ENCODE results near the gene CCDC117.
"Not testable (repeated sequence)": the region's sequence is repeated elsewhere in the genome, so short reads cannot be mapped to it uniquely, and the experiment has no call there.

Gene CCDC117

GRCh38 chr22:28762000-28762399, 10.5 kb upstream of the CCDC117 start:
- not testable (repeated sequence) for H2BK15ac ChIP-seq (ENCODE audit: low read depth, poor library complexity, severe bottlenecking); H2AK5ac ChIP-seq (ENCODE audit: low read length, severe bottlenecking); H3K27me3 ChIP-seq (ENCODE audit: control insufficient read depth in 1 of 2, insufficient read depth in 1 of 2, low read length in 2 of 2); DNase-seq; H3K4ac ChIP-seq (ENCODE audit: low read depth in 1 of 2, low read length in 2 of 2); H3K23ac ChIP-seq (ENCODE audit: low read length in 2 of 2); H3K14ac ChIP-seq (ENCODE audit: low read length in 2 of 2); H3K18ac ChIP-seq (ENCODE audit: low read depth in 1 of 2, low read length in 2 of 2); H3K4me3 ChIP-seq (ENCODE audit: insufficient read depth in 1 of 2, low read depth in 1 of 2, low read length in 2 of 2); H3K9me3 ChIP-seq (ENCODE audit: control insufficient read depth, low read length); H2BK120ac ChIP-seq (ENCODE audit: low read depth, low read length); H3K9ac ChIP-seq (ENCODE audit: low read length); H4K91ac ChIP-seq (ENCODE audit: low read length); H3K27ac ChIP-seq (ENCODE audit: low read length, poor library complexity, severe bottlenecking); H3K4me2 ChIP-seq (ENCODE audit: low read length, poor library complexity, severe bottlenecking); H3K36me3 ChIP-seq (ENCODE audit: control insufficient read depth in 1 of 2, insufficient read depth in 2 of 2, low read depth in 1 of 2, low read length in 2 of 2); H2AFZ ChIP-seq (ENCODE audit: low read depth, low read length); H2BK12ac ChIP-seq (ENCODE audit: low read length in 2 of 2); H4K8ac ChIP-seq (ENCODE audit: low read length); H2BK5ac ChIP-seq (ENCODE audit: low read depth, low read length, poor library complexity, severe bottlenecking); H3K79me1 ChIP-seq (replicated peaks; ENCODE audit: low read length, poor library complexity, severe bottlenecking); H3K4me1 ChIP-seq (ENCODE audit: control insufficient read depth, insufficient read depth, low read depth, low read length)
- WGBS = 89% methylated on average over 4 of the region's 4 CpGs

GRCh38 chr22:28766628-28767027, 5.9 kb upstream of the CCDC117 start:
- Histone ChIP-seq H3K79me1 (replicated peaks; ENCODE audit: low read length, poor library complexity, severe bottlenecking) (no peaks in the 10 kb centered on the region), H3K4me3 (ENCODE audit: insufficient read depth in 1 of 2, low read depth in 1 of 2, low read length in 2 of 2) (no peak overlapping the region), H2AFZ (ENCODE audit: low read depth, low read length) (no peak overlapping the region), H3K27me3 (ENCODE audit: control insufficient read depth in 1 of 2, insufficient read depth in 1 of 2, low read length in 2 of 2) (no peaks in the 10 kb centered on the region), H4K8ac (ENCODE audit: low read length) (no peak overlapping the region), H3K18ac (ENCODE audit: low read depth in 1 of 2, low read length in 2 of 2) (no peak overlapping the region), H3K14ac (ENCODE audit: low read length in 2 of 2) (no peak overlapping the region), H3K27ac (ENCODE audit: low read length, poor library complexity, severe bottlenecking) (no peak overlapping the region), H3K9me3 (ENCODE audit: control insufficient read depth, low read length) (no peaks in the 10 kb centered on the region), H2BK15ac (ENCODE audit: low read depth, poor library complexity, severe bottlenecking) (no peak overlapping the region), H3K4me1 (ENCODE audit: control insufficient read depth, insufficient read depth, low read depth, low read length) (no peaks in the 10 kb centered on the region), H2BK120ac (ENCODE audit: low read depth, low read length) (no peak overlapping the region), H2BK12ac (ENCODE audit: low read length in 2 of 2) (no peak overlapping the region), H2AK5ac (ENCODE audit: low read length, severe bottlenecking) (no peak overlapping the region), H3K4me2 (ENCODE audit: low read length, poor library complexity, severe bottlenecking) (no peak overlapping the region), H3K4ac (ENCODE audit: low read depth in 1 of 2, low read length in 2 of 2) (no peak overlapping the region), H2BK5ac (ENCODE audit: low read depth, low read length, poor library complexity, severe bottlenecking) (no peak overlapping the region), H4K91ac (ENCODE audit: low read length) (no peak overlapping the region), H3K9ac (ENCODE audit: low read length) (no peak overlapping the region), H3K23ac (ENCODE audit: low read length in 2 of 2) (no peak overlapping the region), H3K36me3 (ENCODE audit: control insufficient read depth in 1 of 2, insufficient read depth in 2 of 2, low read depth in 1 of 2, low read length in 2 of 2) (no peaks in the 10 kb centered on the region)
- WGBS = 92% methylated on average over 3 of the region's 3 CpGs
- no peak for DNase-seq

- WGBS = 86% methylated on average over 6 of the region's 6 CpGs
- Histone ChIP-seq H3K4me1 (ENCODE audit: control insufficient read depth, insufficient read depth, low read depth, low read length) (peaks cover 1% of the 10 kb centered on the region), H4K91ac (ENCODE audit: low read length) (no peak overlapping the region), H2AFZ (ENCODE audit: low read depth, low read length) (no peak overlapping the region), H3K79me1 (replicated peaks; ENCODE audit: low read length, poor library complexity, severe bottlenecking) (no peaks in the 10 kb centered on the region), H4K8ac (ENCODE audit: low read length) (no peak overlapping the region), H3K4me3 (ENCODE audit: insufficient read depth in 1 of 2, low read depth in 1 of 2, low read length in 2 of 2) (no peak overlapping the region), H3K27ac (ENCODE audit: low read length, poor library complexity, severe bottlenecking) (no peak overlapping the region), H2AK5ac (ENCODE audit: low read length, severe bottlenecking) (no peak overlapping the region), H2BK12ac (ENCODE audit: low read length in 2 of 2) (no peak overlapping the region), H2BK5ac (ENCODE audit: low read depth, low read length, poor library complexity, severe bottlenecking) (no peak overlapping the region), H3K36me3 (ENCODE audit: control insufficient read depth in 1 of 2, insufficient read depth in 2 of 2, low read depth in 1 of 2, low read length in 2 of 2) (no peaks in the 10 kb centered on the region), H3K4me2 (ENCODE audit: low read length, poor library complexity, severe bottlenecking) (no peak overlapping the region), H3K9ac (ENCODE audit: low read length) (no peak overlapping the region), H2BK120ac (ENCODE audit: low read depth, low read length) (no peak overlapping the region), H3K18ac (ENCODE audit: low read depth in 1 of 2, low read length in 2 of 2) (no peak overlapping the region), H3K14ac (ENCODE audit: low read length in 2 of 2) (no peak overlapping the region), H3K27me3 (ENCODE audit: control insufficient read depth in 1 of 2, insufficient read depth in 1 of 2, low read length in 2 of 2) (no peaks in the 10 kb centered on the region), H3K9me3 (ENCODE audit: control insufficient read depth, low read length) (no peaks in the 10 kb centered on the region), H2BK15ac (ENCODE audit: low read depth, poor library complexity, severe bottlenecking) (no peak overlapping the region), H3K23ac (ENCODE audit: low read length in 2 of 2) (no peak overlapping the region), H3K4ac (ENCODE audit: low read depth in 1 of 2, low read length in 2 of 2) (no peak overlapping the region)
- no peak for DNase-seq
Observed at GRCh38 chr22:28768701-28769393, 3.6 kb upstream of the CCDC117 start.

- Histone ChIP-seq H3K36me3 (ENCODE audit: control insufficient read depth in 1 of 2, insufficient read depth in 2 of 2, low read depth in 1 of 2, low read length in 2 of 2) (peaks cover 0 to 3% of the 10 kb centered on the region in 2 experiments), H4K8ac (ENCODE audit: low read length) (no peak overlapping the region), H3K23ac (ENCODE audit: low read length in 2 of 2) (no peak overlapping the region), H2BK5ac (ENCODE audit: low read depth, low read length, poor library complexity, severe bottlenecking) (no peak overlapping the region), H4K91ac (ENCODE audit: low read length) (no peak overlapping the region), H3K4me1 (ENCODE audit: control insufficient read depth, insufficient read depth, low read depth, low read length) (peaks cover 3% of the 10 kb centered on the region), H3K79me1 (replicated peaks; ENCODE audit: low read length, poor library complexity, severe bottlenecking) (no peaks in the 10 kb centered on the region), H3K14ac (ENCODE audit: low read length in 2 of 2) (no peak overlapping the region), H2AFZ (ENCODE audit: low read depth, low read length) (no peak overlapping the region), H3K4me3 (ENCODE audit: insufficient read depth in 1 of 2, low read depth in 1 of 2, low read length in 2 of 2) (no peak overlapping the region), H3K9me3 (ENCODE audit: control insufficient read depth, low read length) (no peaks in the 10 kb centered on the region), H2BK120ac (ENCODE audit: low read depth, low read length) (no peak overlapping the region), H3K27ac (ENCODE audit: low read length, poor library complexity, severe bottlenecking) (no peak overlapping the region), H2BK15ac (ENCODE audit: low read depth, poor library complexity, severe bottlenecking) (no peak overlapping the region), H3K27me3 (ENCODE audit: control insufficient read depth in 1 of 2, insufficient read depth in 1 of 2, low read length in 2 of 2) (no peaks in the 10 kb centered on the region), H3K9ac (ENCODE audit: low read length) (no peak overlapping the region), H3K18ac (ENCODE audit: low read depth in 1 of 2, low read length in 2 of 2) (no peak overlapping the region), H3K4me2 (ENCODE audit: low read length, poor library complexity, severe bottlenecking) (no peak overlapping the region), H3K4ac (ENCODE audit: low read depth in 1 of 2, low read length in 2 of 2) (no peak overlapping the region), H2BK12ac (ENCODE audit: low read length in 2 of 2) (no peak overlapping the region), H2AK5ac (ENCODE audit: low read length, severe bottlenecking) (no peak overlapping the region)
- 95% methylated on average over 14 of the region's 14 CpGs for WGBS
- no peak for DNase-seq
Observed at GRCh38 chr22:28769394-28770085, 3.0 kb upstream of the CCDC117 start.

All from mesenchymal stem cell (in vitro differentiated cells and primary cell).